WTC11 (cell line): Measurements from ENCODE around the gene NRAP. TPM values are rescaled to one million over a fixed set of nuclear protein-coding genes. Genes with fewer than 3 reads are reported as not detected.

Experiments
- ATAC-seq: fragments of 200-7000 bp; cut with Tn5 transposase; 2 replicates; pipeline ENCODE4 v1.10.0; 2021; ENCODE audit warnings: mild to moderate bottlenecking, moderate library complexity
- CTCF ChIA-PET: fragments of 300-600 bp; sonication (Branson Sonifier 250); formaldehyde crosslinking; loops from one replicate; lab custom pipeline; 2021; ENCODE audit warnings: antibody characterized with exemption; lab: Charles Lee
- POLR2A ChIA-PET: fragments of 350-600 bp; sonication (Branson Sonifier 250); formaldehyde crosslinking; loops from one replicate; lab custom pipeline; 2021; ENCODE audit warnings: antibody characterized with exemption; lab: Charles Lee
- DNase-seq: peaks from one replicate; pipeline ENCODE4 v3.0.0; 2021; ENCODE audit warnings: low spot score
- H3K27ac Mint-ChIP-seq: 2 replicates; pipeline ENCODE4 v1.8.0; 2021; ENCODE audit warnings: mixed read lengths
- H3K27me3 Mint-ChIP-seq: 2 replicates; pipeline ENCODE4 v1.8.0; 2021; ENCODE audit warnings: low read depth, mild to moderate bottlenecking, moderate library complexity, mixed read lengths
- H3K36me3 Mint-ChIP-seq: 2 replicates; pipeline ENCODE4 v1.8.0; 2021; ENCODE audit warnings: mixed read lengths
- H3K4me1 Mint-ChIP-seq: 2 replicates; pipeline ENCODE4 v1.8.0; 2022; ENCODE audit warnings: mixed read lengths
- H3K4me3 Mint-ChIP-seq: 2 replicates; pipeline ENCODE4 v1.8.0; 2021; ENCODE audit warnings: mild to moderate bottlenecking, moderate library complexity, mixed read lengths
- H3K9me3 Mint-ChIP-seq: 2 replicates; pipeline ENCODE4 v1.8.0; 2021; ENCODE audit warnings: mixed read lengths
- CREM ChIP-seq: sonication (generic); formaldehyde crosslinking; IDR thresholded peaks from 2 replicates; pipeline ENCODE4 v1.8.1; 2022; ENCODE audit warnings: mild to moderate bottlenecking, missing genetic modification reagents, moderate library complexity
- NFE2L1 ChIP-seq: sonication (generic); formaldehyde crosslinking; IDR thresholded peaks from 2 replicates; pipeline ENCODE4 v1.8.1; 2023; ENCODE audit warnings: missing genetic modification reagents
- TEAD4 ChIP-seq: sonication (generic); formaldehyde crosslinking; IDR thresholded peaks from 2 replicates; pipeline ENCODE4 v1.8.0; 2022; ENCODE audit warnings: mild to moderate bottlenecking, missing genetic modification reagents
- USF2 ChIP-seq: sonication (generic); formaldehyde crosslinking; IDR thresholded peaks from 2 replicates; pipeline ENCODE4 v1.8.1; 2023; ENCODE audit warnings: mild to moderate bottlenecking, missing genetic modification reagents, moderate library complexity
- ZNF138 ChIP-seq: sonication (generic); formaldehyde crosslinking; conservative IDR thresholded peaks from 2 replicates; pipeline ENCODE4 v1.8.1; 2022; ENCODE audit warnings: mild to moderate bottlenecking, moderate library complexity, missing genetic modification reagents
- ZNF425 ChIP-seq: fragments of 250-450 bp; sonication (Bioruptor Pico); conservative IDR thresholded peaks from 2 replicates; pipeline ENCODE4 v1.9.0; 2021; ENCODE audit warnings: mild to moderate bottlenecking
- total RNA-seq: library from RNA; stranded (reverse); gene quantifications from 3 replicates; pipeline ENCODE4 v1.2.3, GENCODE V29; 2021
- TF ChIP-seq, protein P1 (sequence below): sonication (generic); formaldehyde crosslinking; IDR thresholded peaks from 2 replicates; pipeline ENCODE4 v1.8.1; 2023; ENCODE audit warnings: mild to moderate bottlenecking, missing genetic modification reagents
- TF ChIP-seq, protein P2 (sequence below): sonication (generic); formaldehyde crosslinking; IDR thresholded peaks from 2 replicates; pipeline ENCODE4 v1.8.1; 2023; ENCODE audit warnings: mild to moderate bottlenecking, missing genetic modification reagents, borderline replicate concordance
- TF ChIP-seq, protein P3 (sequence below): sonication (generic); formaldehyde crosslinking; IDR thresholded peaks from 2 replicates; pipeline ENCODE4 v1.8.1; 2022; ENCODE audit warnings: mild to moderate bottlenecking, moderate library complexity, missing genetic modification reagents

NRAP gene
- total RNA-seq, 1 experiment from 2014 or later: not detected

GRCh38 chr10:113590581-113590980, 73.3 kb downstream of the NRAP start (continued):
- TF ChIP-seq, protein P1, sequence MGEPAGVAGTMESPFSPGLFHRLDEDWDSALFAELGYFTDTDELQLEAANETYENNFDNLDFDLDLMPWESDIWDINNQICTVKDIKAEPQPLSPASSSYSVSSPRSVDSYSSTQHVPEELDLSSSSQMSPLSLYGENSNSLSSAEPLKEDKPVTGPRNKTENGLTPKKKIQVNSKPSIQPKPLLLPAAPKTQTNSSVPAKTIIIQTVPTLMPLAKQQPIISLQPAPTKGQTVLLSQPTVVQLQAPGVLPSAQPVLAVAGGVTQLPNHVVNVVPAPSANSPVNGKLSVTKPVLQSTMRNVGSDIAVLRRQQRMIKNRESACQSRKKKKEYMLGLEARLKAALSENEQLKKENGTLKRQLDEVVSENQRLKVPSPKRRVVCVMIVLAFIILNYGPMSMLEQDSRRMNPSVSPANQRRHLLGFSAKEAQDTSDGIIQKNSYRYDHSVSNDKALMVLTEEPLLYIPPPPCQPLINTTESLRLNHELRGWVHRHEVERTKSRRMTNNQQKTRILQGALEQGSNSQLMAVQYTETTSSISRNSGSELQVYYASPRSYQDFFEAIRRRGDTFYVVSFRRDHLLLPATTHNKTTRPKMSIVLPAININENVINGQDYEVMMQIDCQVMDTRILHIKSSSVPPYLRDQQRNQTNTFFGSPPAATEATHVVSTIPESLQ (CRISPR knock-in tag): no peak
- TF ChIP-seq, protein P2, sequence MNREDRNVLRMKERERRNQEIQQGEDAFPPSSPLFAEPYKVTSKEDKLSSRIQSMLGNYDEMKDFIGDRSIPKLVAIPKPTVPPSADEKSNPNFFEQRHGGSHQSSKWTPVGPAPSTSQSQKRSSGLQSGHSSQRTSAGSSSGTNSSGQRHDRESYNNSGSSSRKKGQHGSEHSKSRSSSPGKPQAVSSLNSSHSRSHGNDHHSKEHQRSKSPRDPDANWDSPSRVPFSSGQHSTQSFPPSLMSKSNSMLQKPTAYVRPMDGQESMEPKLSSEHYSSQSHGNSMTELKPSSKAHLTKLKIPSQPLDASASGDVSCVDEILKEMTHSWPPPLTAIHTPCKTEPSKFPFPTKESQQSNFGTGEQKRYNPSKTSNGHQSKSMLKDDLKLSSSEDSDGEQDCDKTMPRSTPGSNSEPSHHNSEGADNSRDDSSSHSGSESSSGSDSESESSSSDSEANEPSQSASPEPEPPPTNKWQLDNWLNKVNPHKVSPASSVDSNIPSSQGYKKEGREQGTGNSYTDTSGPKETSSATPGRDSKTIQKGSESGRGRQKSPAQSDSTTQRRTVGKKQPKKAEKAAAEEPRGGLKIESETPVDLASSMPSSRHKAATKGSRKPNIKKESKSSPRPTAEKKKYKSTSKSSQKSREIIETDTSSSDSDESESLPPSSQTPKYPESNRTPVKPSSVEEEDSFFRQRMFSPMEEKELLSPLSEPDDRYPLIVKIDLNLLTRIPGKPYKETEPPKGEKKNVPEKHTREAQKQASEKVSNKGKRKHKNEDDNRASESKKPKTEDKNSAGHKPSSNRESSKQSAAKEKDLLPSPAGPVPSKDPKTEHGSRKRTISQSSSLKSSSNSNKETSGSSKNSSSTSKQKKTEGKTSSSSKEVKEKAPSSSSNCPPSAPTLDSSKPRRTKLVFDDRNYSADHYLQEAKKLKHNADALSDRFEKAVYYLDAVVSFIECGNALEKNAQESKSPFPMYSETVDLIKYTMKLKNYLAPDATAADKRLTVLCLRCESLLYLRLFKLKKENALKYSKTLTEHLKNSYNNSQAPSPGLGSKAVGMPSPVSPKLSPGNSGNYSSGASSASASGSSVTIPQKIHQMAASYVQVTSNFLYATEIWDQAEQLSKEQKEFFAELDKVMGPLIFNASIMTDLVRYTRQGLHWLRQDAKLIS: no peak

DNA sequence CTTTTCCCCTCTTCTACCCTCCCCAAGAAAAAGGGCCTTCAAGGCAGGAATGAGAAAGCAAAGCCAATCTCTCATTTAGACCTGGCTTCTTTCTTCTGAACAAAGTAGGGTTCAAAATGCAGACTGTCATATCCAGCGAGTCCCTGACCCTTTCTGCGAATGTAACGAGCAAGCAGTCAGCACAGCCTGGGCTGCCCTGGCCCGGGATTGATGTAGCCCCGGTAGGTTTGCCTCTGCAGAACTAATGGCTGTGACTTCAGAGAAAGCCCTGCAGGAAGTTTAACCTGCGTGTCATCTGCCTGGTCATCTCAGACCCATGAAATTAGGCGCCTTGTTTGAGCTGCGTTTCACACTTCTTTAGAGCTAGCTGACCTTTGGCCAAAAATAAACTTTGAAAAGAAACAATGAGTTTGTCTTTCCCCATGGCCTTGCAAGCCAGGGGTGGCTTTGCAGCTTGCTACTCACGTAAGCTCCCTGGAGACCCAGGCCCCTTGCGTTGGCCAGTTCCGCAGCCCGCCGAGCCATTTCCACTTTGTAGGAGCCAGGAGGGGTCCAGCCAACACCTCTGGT, 74.6 kb downstream of the NRAP start:
- Mint-ChIP-seq H3K4me3 (no peak overlapping the region), H3K4me1 (peaks cover 2% of the 10 kb centered on the region), H3K9me3 (no peaks in the 10 kb centered on the region), H3K36me3 (no peaks in the 10 kb centered on the region), H3K27me3 (peaks cover 3% of the 10 kb centered on the region), H3K27ac (no peak overlapping the region)
- DNase-seq: no peak
- no peak for ATAC-seq
- TF ChIP-seq ZNF425: no peak
- POLR2A ChIA-PET: no interaction called here
- CTCF ChIA-PET: interaction anchor here (1.0 kb wide), 2 partner anchors 26 to 31 kb away, joined by 3 to 4 read pairs; no protein-coding TSS in a partner anchor

DNA sequence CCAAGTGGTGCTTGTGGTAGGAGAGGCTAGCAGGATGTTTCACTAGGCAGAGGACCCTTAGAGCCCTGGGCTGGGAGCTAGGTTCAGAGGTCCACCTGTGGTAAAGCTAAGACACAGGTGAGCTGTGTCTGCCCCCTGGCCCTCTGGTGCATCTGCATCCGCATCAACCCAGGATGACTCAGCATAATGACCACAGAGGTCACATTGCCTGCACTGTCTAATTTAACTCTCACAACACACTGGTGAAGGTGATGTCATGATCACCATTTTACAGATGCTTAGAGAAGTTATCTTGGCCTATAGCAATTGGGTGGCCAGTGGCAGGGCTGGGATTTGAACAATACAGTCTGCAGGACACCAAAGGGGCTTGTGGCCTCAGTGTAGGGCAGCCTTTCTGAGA, 77.9 kb downstream of the NRAP start:
- no peaks in the 10 kb centered on the region for H3K36me3 Mint-ChIP-seq
- H3K4me3 Mint-ChIP-seq: no peak overlapping the region
- ChIA-PET CTCF (no interaction called here), POLR2A (no interaction called here)
- H3K27me3 Mint-ChIP-seq: peaks cover 3% of the 10 kb centered on the region
- ATAC-seq (no peak), DNase-seq (no peak)
- H3K27ac Mint-ChIP-seq: no peak overlapping the region
- peaks cover 6% of the 10 kb centered on the region for H3K4me1 Mint-ChIP-seq
- 0 out of 2 replicates have a peak, but pooled peaks have one; percentile 52 for TF ChIP-seq NFE2L1 (CRISPR knock-in tag)
- TF ChIP-seq, protein P3, sequence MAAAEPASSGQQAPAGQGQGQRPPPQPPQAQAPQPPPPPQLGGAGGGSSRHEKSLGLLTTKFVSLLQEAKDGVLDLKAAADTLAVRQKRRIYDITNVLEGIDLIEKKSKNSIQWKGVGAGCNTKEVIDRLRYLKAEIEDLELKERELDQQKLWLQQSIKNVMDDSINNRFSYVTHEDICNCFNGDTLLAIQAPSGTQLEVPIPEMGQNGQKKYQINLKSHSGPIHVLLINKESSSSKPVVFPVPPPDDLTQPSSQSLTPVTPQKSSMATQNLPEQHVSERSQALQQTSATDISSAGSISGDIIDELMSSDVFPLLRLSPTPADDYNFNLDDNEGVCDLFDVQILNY (CRISPR knock-in tag): no peak
- H3K9me3 Mint-ChIP-seq: no peaks in the 10 kb centered on the region

DNA sequence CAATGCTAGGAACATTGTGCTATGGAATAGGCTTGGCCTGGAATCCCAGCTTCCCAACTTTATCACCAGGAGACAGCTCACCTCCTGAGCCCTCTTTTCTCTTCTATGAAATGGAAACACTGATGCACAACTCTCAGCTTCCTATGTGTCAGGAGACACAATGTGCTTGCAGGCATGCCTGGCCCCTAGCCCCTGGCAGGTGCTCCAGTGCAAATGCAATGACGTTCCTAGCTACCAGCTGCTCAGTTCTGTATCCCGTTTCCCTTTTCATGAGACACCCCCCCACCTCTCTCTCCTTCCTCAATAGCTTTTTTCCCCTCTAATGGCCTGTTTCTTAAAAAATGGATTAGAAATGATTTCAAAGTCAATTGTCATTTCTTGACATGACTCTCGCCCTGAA, 80.3 kb downstream of the NRAP start:
- CTCF ChIA-PET: interaction anchor here (1.0 kb wide), 1 partner anchor 96 kb away, joined by 3 read pairs; no protein-coding TSS in a partner anchor
- peaks cover 3% of the 10 kb centered on the region for H3K27me3 Mint-ChIP-seq
- no peak overlapping the region for H3K4me3 Mint-ChIP-seq
- POLR2A ChIA-PET: interaction anchor here (0.6 kb wide), 1 partner anchor 356 kb away, joined by 5 read pairs; no protein-coding TSS in a partner anchor
- H3K27ac Mint-ChIP-seq: no peak overlapping the region
- H3K9me3 Mint-ChIP-seq: no peaks in the 10 kb centered on the region
- DNase-seq (no peak), ATAC-seq (no peak)
- H3K36me3 Mint-ChIP-seq: no peaks in the 10 kb centered on the region
- peaks cover 6% of the 10 kb centered on the region for H3K4me1 Mint-ChIP-seq
- TF ChIP-seq ZNF138 (CRISPR knock-in tag) (no peak), USF2 (CRISPR knock-in tag) (no peak), TEAD4 (CRISPR knock-in tag) (no peak), CREM (CRISPR knock-in tag) (no peak)
